GDM1 (cell line): ENCODE data around the gene BUB3.

Experiments
- DNase-seq: peaks from one replicate; lab custom pipeline; 2025; lab: John Stamatoyannopoulos, UW

BUB3 gene

GRCh38 chr10:123154092-123154710 lies at the start of gene BUB3:
BUB3 (plus strand) TSS chr10:123154402; CDS start chr10:123154918, 516 bp downstream.
- peak; percentile 98 for DNase-seq

GRCh38 chr10:123109466-123109865 lies 44.7 kb upstream of the BUB3 start:
- no peak for DNase-seq

- no peak for DNase-seq
Measured at GRCh38 chr10:123117644-123118417, 36.4 kb upstream of the BUB3 start.

- no peak for DNase-seq
Measured at GRCh38 chr10:123119081-123119480, 35.1 kb upstream of the BUB3 start.

GRCh38 chr10:123126246-123126645 lies 28.0 kb upstream of the BUB3 start:
- DNase-seq: no peak

- DNase-seq: no peak
Measured at GRCh38 chr10:123129618-123130271, 24.5 kb upstream of the BUB3 start.

- DNase-seq: peak; percentile 64
Measured at GRCh38 chr10:123132576-123133477, 21.4 kb upstream of the BUB3 start.

GRCh38 chr10:123133541-123134342 lies 20.5 kb upstream of the BUB3 start:
- DNase-seq: no peak

- no peak for DNase-seq
Measured at GRCh38 chr10:123134343-123134914, 19.8 kb upstream of the BUB3 start.

- DNase-seq: no peak
Measured at GRCh38 chr10:123134915-123135414, 19.2 kb upstream of the BUB3 start.

- no peak for DNase-seq
Measured at GRCh38 chr10:123135415-123136141, 18.6 kb upstream of the BUB3 start, which contains the start of gene HMX3. HMX3 (plus strand) TSS chr10:123135970; CDS start chr10:123136051, 81 bp downstream.

- no peak for DNase-seq
Measured at GRCh38 chr10:123136221-123136805, 17.9 kb upstream of the BUB3 start.

GRCh38 chr10:123136806-123137642 lies 17.2 kb upstream of the BUB3 start:
- no peak for DNase-seq

- no peak for DNase-seq
Measured at GRCh38 chr10:123139165-123139520, 15.1 kb upstream of the BUB3 start.

- DNase-seq: no peak
Measured at GRCh38 chr10:123139521-123140163, 14.6 kb upstream of the BUB3 start.

- no peak for DNase-seq
Measured at GRCh38 chr10:123140164-123140982, 13.8 kb upstream of the BUB3 start.

GRCh38 chr10:123140983-123141390 lies 13.2 kb upstream of the BUB3 start:
- no peak for DNase-seq
